H1 (cell line): ENCODE results near the gene OAT. TPM values are rescaled to one million over a fixed set of nuclear protein-coding genes. Genes with fewer than 3 reads are reported as not detected.

Experiments used
- CTCF ChIA-PET: fragments of 300-600 bp; sonication (Branson Sonifier 250); formaldehyde crosslinking; loops from one replicate; lab custom pipeline; 2021; ENCODE audit not compliant: partially characterized antibody; lab: Charles Lee
- POLR2A ChIA-PET: fragments of 300-600 bp; sonication (Branson Sonifier 250); formaldehyde crosslinking; loops from one replicate; lab custom pipeline; 2021; ENCODE audit warnings: inconsistent platforms; ENCODE audit not compliant: partially characterized antibody; lab: Charles Lee
- DNase-seq, 2 experiments: peaks; one replicate each; pipeline versions ENCODE4 v3.0.0 to v3.0.0-alpha.2; 2010 to 2022; ENCODE audit warnings: low spot score in 2 of 2, low read depth in 1 of 2, mixed read lengths in 1 of 2
- FAIRE-seq: peaks from 2 replicates; lab custom pipeline; 2011; peaks lifted over from hg19 to GRCh38; lab: Jason Lieb, UNC
- H2AFZ ChIP-seq: 2 replicates; pipeline ENCODE4 v1.8.1; 2012; ENCODE audit warnings: low read length, inconsistent platforms
- H2AK5ac ChIP-seq: 2 replicates; pipeline ENCODE4 v1.6.1; 2013; ENCODE audit warnings: low read depth, low read length
- H2BK120ac ChIP-seq: replicated peaks from 2 replicates; pipeline ENCODE3; 2013; ENCODE audit warnings: low read depth, low read length, inconsistent platforms
- H2BK12ac ChIP-seq: 2 replicates; pipeline ENCODE4 v1.6.1; 2013; ENCODE audit warnings: low read depth, low read length
- H2BK15ac ChIP-seq: 2 replicates; pipeline ENCODE4 v1.6.1; 2013; ENCODE audit warnings: low read length
- H2BK20ac ChIP-seq: 2 replicates; pipeline ENCODE4 v1.6.1; 2013; ENCODE audit warnings: low read length
- H2BK5ac ChIP-seq: 2 replicates; pipeline ENCODE4 v1.6.1; 2013; ENCODE audit warnings: low read depth, low read length
- H3K14ac ChIP-seq: 2 replicates; pipeline ENCODE4 v1.6.1; 2013; ENCODE audit warnings: inconsistent platforms; ENCODE audit not compliant: insufficient read length
- H3K18ac ChIP-seq: 2 replicates; pipeline ENCODE4 v1.6.1; 2013; ENCODE audit warnings: low read length; ENCODE audit errors: extremely low read depth
- H3K23ac ChIP-seq: 2 replicates; pipeline ENCODE4 v1.6.1; 2013; ENCODE audit warnings: inconsistent platforms; ENCODE audit not compliant: insufficient read length
- H3K23me2 ChIP-seq: 2 replicates; pipeline ENCODE4 v1.6.1; 2013; ENCODE audit warnings: low read depth, low read length
- H3K27ac ChIP-seq: 2 replicates; pipeline ENCODE4 v1.6.1; 2011; ENCODE audit warnings: low read depth, low read length, inconsistent platforms
- H3K27me3 ChIP-seq, 4 experiments: replicated peaks in 1 of 4; 1 replicate in 1 of 4; 2 replicates in 3 of 4; pipeline versions ENCODE4 v1.6.1 to v1.8.1; 2011 to 2013; ENCODE audit warnings: low read length in 3 of 4, mild to moderate bottlenecking in 3 of 4, inconsistent platforms in 2 of 4, mixed read lengths in 2 of 4, moderate library complexity in 1 of 4; ENCODE audit not compliant: control insufficient read depth in 3 of 4, insufficient read depth in 3 of 4; ENCODE audit errors: extremely low read depth in 1 of 4
- H3K36me3 ChIP-seq, 4 experiments: 2 replicates each; pipeline versions ENCODE4 v1.6.1 to v1.8.1; 2011 to 2013; ENCODE audit warnings: mild to moderate bottlenecking in 4 of 4, low read length in 3 of 4, moderate library complexity in 2 of 4, control low read depth in 1 of 4, inconsistent platforms in 1 of 4; ENCODE audit not compliant: insufficient read depth in 4 of 4, control insufficient read depth in 2 of 4
- H3K4ac ChIP-seq: replicated peaks from 2 replicates; pipeline ENCODE3; 2013; ENCODE audit warnings: low read length, low read depth, mixed read lengths, inconsistent platforms; ENCODE audit not compliant: insufficient read length
- H3K4me1 ChIP-seq, 4 experiments: replicated peaks in 1 of 4; 1 replicate in 1 of 4; 2 replicates in 3 of 4; pipeline versions ENCODE4 v1.6.1 to v1.8.1; 2011 to 2013; ENCODE audit warnings: low read length in 3 of 4, inconsistent platforms in 2 of 4, mixed read lengths in 1 of 4; ENCODE audit not compliant: insufficient read depth in 4 of 4, control insufficient read depth in 3 of 4
- H3K4me2 ChIP-seq, 2 experiments: 2 replicates each; pipeline versions ENCODE4 v1.6.1 to v1.8.1; 2011 to 2013; ENCODE audit warnings: low read depth in 2 of 2, low read length in 2 of 2, control low read depth in 1 of 2, inconsistent platforms in 1 of 2, mild to moderate bottlenecking in 1 of 2; ENCODE audit not compliant: insufficient read depth in 1 of 2
- H3K4me3 ChIP-seq, 4 experiments: fragments of 200-600, 300-600 bp in 1 of 4; sonication (generic), shearing (Covaris generic), sonication (Bioruptor Twin) in 1 of 4; 2 replicates each; pipeline versions ENCODE4 v1.5.1 to v1.8.1; 2011 to 2016; ENCODE audit warnings: low read length in 4 of 4, low read depth in 3 of 4, control low read depth in 2 of 4, inconsistent platforms in 2 of 4, mild to moderate bottlenecking in 2 of 4, mixed read lengths in 1 of 4, moderate library complexity in 1 of 4; ENCODE audit not compliant: insufficient read depth in 2 of 4; ENCODE audit errors: extremely low read depth in 1 of 4
- H3K56ac ChIP-seq: replicated peaks from 2 replicates; pipeline ENCODE3; 2013; ENCODE audit warnings: low read depth, mild to moderate bottlenecking, mixed read lengths, low read length, inconsistent platforms; ENCODE audit not compliant: insufficient read length
- H3K79me1 ChIP-seq: 2 replicates; pipeline ENCODE4 v1.6.1; 2013; ENCODE audit warnings: low read depth, low read length, control low read depth
- H3K79me2 ChIP-seq, 2 experiments: 2 replicates each; pipeline versions ENCODE4 v1.6.1 to v1.8.1; 2012 to 2013; ENCODE audit warnings: low read length in 2 of 2, mild to moderate bottlenecking in 2 of 2, inconsistent platforms in 1 of 2; ENCODE audit not compliant: insufficient read depth in 2 of 2, control insufficient read depth in 1 of 2
- H3K9ac ChIP-seq, 4 experiments: replicated peaks in 1 of 4; 1 replicate in 1 of 4; 2 replicates in 3 of 4; pipeline versions ENCODE4 v1.6.1 to v1.8.1; 2011 to 2013; ENCODE audit warnings: low read depth in 3 of 4, low read length in 3 of 4, control low read depth in 2 of 4, mild to moderate bottlenecking in 2 of 4, moderate library complexity in 2 of 4, inconsistent platforms in 1 of 4; ENCODE audit errors: extremely low read depth in 1 of 4
- H3K9me3 ChIP-seq, 2 experiments: 2 replicates each; pipeline versions ENCODE4 v1.6.1 to v1.8.1; 2012 to 2013; ENCODE audit warnings: mild to moderate bottlenecking in 2 of 2, moderate library complexity in 2 of 2, control low read depth in 1 of 2, inconsistent platforms in 1 of 2, low read depth in 1 of 2, low read length in 1 of 2, mixed read lengths in 1 of 2; ENCODE audit not compliant: insufficient read depth in 2 of 2
- H4K20me1 ChIP-seq, 2 experiments: replicated peaks in 1 of 2; 2 replicates each; pipeline versions ENCODE3 to v1.8.1; 2011 to 2013; ENCODE audit warnings: inconsistent platforms in 2 of 2, low read length in 2 of 2, mild to moderate bottlenecking in 1 of 2; ENCODE audit not compliant: insufficient read depth in 2 of 2, control insufficient read depth in 1 of 2
- H4K5ac ChIP-seq: 2 replicates; pipeline ENCODE4 v1.6.1; 2013; ENCODE audit warnings: low read length, low read depth, mixed read lengths, inconsistent platforms; ENCODE audit not compliant: insufficient read length
- H4K8ac ChIP-seq: 2 replicates; pipeline ENCODE4 v1.8.0; 2013; ENCODE audit warnings: mild to moderate bottlenecking, moderate library complexity, low read length, inconsistent platforms; ENCODE audit not compliant: insufficient read depth; ENCODE audit errors: extremely low read depth
- H4K91ac ChIP-seq: replicated peaks from 2 replicates; pipeline ENCODE3; 2013; ENCODE audit warnings: low read length, mixed read lengths, inconsistent platforms; ENCODE audit not compliant: insufficient read length
- CEBPB ChIP-seq: IDR thresholded peaks from 2 replicates; pipeline ENCODE4 v1.6.1; 2012; ENCODE audit warnings: low read depth, low read length
- FOSL1 ChIP-seq: IDR thresholded peaks from 2 replicates; pipeline ENCODE4 v1.6.1; 2011; ENCODE audit warnings: mild to moderate bottlenecking, low read depth, low read length, moderate library complexity; ENCODE audit not compliant: insufficient read depth
- HDAC6 ChIP-seq: IDR thresholded peaks from one replicate; pipeline ENCODE4 v1.7.1; 2012; ENCODE audit warnings: low read depth, mild to moderate bottlenecking, inconsistent platforms, low read length, moderate library complexity
- RFX5 ChIP-seq: IDR thresholded peaks from 2 replicates; pipeline ENCODE4 v1.6.1; 2011; ENCODE audit warnings: low read depth, low read length, improper control_type of control experiment, borderline replicate concordance
- TAF1 ChIP-seq: IDR thresholded peaks from 2 replicates; pipeline ENCODE4 v1.6.1; 2011; ENCODE audit warnings: mild to moderate bottlenecking, low read depth, low read length
- YY1 ChIP-seq: IDR thresholded peaks from 2 replicates; pipeline ENCODE4 v1.6.1; 2011; ENCODE audit warnings: low read depth, mild to moderate bottlenecking, low read length
- WGBS, 2 experiments: shearing (Covaris generic) in 1 of 2; methylation state at CpG; one replicate each; pipeline versions ENCODE4 v1.1.6 to v1.1.7; 2013 to 2015; ENCODE audit warnings: low lambda C conversion rate in 2 of 2, mixed read lengths in 2 of 2, inconsistent platforms in 1 of 2, low coverage in 1 of 2, missing lambda C conversion rate in 1 of 2; ENCODE audit not compliant: insufficient replicate concordance in 2 of 2, insufficient coverage in 1 of 2, insufficient read length in 1 of 2; ENCODE audit errors: extremely low coverage in 1 of 2, missing lambda C conversion rate in 1 of 2; 5-methylcytosine and 5-hydroxymethylcytosine counted together
- polyA plus RNA-seq, 7 experiments: library from polyadenylated mRNA; depleted of rRNA in 3 of 7; stranded (reverse) in 5 of 7; unstranded in 2 of 7; fragments of >200 nt in 5 of 7; fragments of 200-250 nt in 2 of 7; gene quantifications; 1 replicate in 5 of 7; 2 replicates in 1 of 7; 4 replicates in 1 of 7; pipeline versions ENCODE4 v1.2.1 to v1.2.3, GENCODE V29; 2011 to 2013; ENCODE audit warnings: missing spikeins in 2 of 7, mixed read lengths in 2 of 7
- total RNA-seq: library from RNA; stranded (reverse); fragmentation: NEBNext Ultra II Directional; extraction: Animal tissue kit (Norgen Biotek cat#: 25700); gene quantifications from 2 replicates; pipeline ENCODE4 v1.2.1, GENCODE V29; 2021

The OAT gene
- total and polyA plus RNA-seq, 2 of the 8 experiments (the other 6 are each of a cell fraction or from before 2014, with no cell fraction given) = 67.8 to 121 TPM

DNA sequence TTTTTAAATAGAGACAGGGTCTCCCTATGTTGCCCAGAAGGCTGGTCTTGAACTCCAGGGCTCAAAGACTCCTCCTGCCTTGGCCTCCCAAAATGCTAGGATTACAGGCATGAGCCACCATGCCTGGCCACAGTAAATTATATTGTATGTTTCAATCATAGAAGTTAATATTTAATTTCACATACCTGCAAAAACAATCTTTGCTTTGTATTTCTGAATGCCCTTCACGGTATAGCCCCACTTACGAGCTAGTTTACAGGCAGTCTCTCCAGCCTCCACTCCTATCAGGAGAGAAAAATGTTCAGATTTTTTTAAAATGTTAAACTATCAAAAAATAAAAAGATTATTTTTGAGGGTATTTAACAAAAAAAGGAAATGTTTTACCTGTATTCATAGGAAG lies 10.4 kb downstream of the OAT start:
- no peak overlapping the region for H3K4me3 ChIP-seq
- CTCF ChIA-PET = interaction anchor here (1.2 to 1.3 kb wide), 2 partner anchors 10 to 12 kb away, joined by 3 to 4 read pairs; partner anchors contain the start of gene OAT
- H4K8ac ChIP-seq = no peak overlapping the region
- H3K9me3 ChIP-seq = no peaks in the 10 kb centered on the region
- H2BK12ac ChIP-seq = no peak overlapping the region
- peaks cover under 1 to 16% of the 10 kb centered on the region in 2 experiments; a peak in 3 of 4 replicates for H3K79me2 ChIP-seq
- WGBS, 2 experiments = 96% methylated on average over 2 of the region's 2 CpGs; no CpG with 5 or more reads in 1 of the 2 experiments
- no peak overlapping the region for H2BK120ac ChIP-seq
- TF ChIP-seq TAF1 (no peak), CEBPB (no peak), HDAC6 (no peak), RFX5 (no peak), FOSL1 (no peak), YY1 (no peak)
- TF ChIP-seq, all 59 proteins: peak for 0
- Histone ChIP-seq H4K5ac (no peak overlapping the region), H3K23ac (no peak overlapping the region), H3K14ac (no peak overlapping the region), H3K4me2 (no peak overlapping the region), H2BK20ac (no peak overlapping the region), H3K18ac (no peak overlapping the region), H2AK5ac (no peak overlapping the region), H3K79me1 (no peaks in the 10 kb centered on the region; the same call in 1 of the 2 replicates), H3K9ac (no peak overlapping the region), H3K36me3 (peaks cover 2 to 36% (median 14%) of the 10 kb centered on the region in 4 experiments), H3K4me1 (no peaks in the 10 kb centered on the region), H2BK15ac (no peak overlapping the region), H4K91ac (no peak overlapping the region), H3K56ac (no peak overlapping the region), H2BK5ac (no peak overlapping the region), H2AFZ (no peak overlapping the region), H3K4ac (no peak overlapping the region), H4K20me1 (peaks cover 0 to 2% of the 10 kb centered on the region in 2 experiments), H3K27me3 (no peaks in the 10 kb centered on the region), H3K27ac (no peak overlapping the region), H3K23me2 (no peaks in the 10 kb centered on the region)
- DNase-seq = no peak
- POLR2A ChIA-PET = interaction anchor here (1.0 to 4.8 kb wide), 2 partner anchors 10 to 73 kb away, joined by 3 to 22 read pairs; partner anchors contain the start of gene OAT
- no peak for FAIRE-seq
